HEK293T (cell line): ENCODE data around the gene LYRM1.

Experiments
- ARNT ChIP-seq: fragments of 450-650 bp; IDR thresholded peaks from 2 replicates; pipeline ENCODE4 v1.6.1; 2017; ENCODE audit warnings: mild to moderate bottlenecking
- ELF4 ChIP-seq: fragments of 450-650 bp; IDR thresholded peaks from 2 replicates; pipeline ENCODE4 v1.6.1; 2017; ENCODE audit warnings: antibody characterized with exemption
- FOXK2 ChIP-seq: fragments of 450-650 bp; IDR thresholded peaks from 2 replicates; pipeline ENCODE4 v1.6.1; 2016; ENCODE audit warnings: mild to moderate bottlenecking
- LEF1 ChIP-seq: fragments of 450-650 bp; IDR thresholded peaks from 2 replicates; pipeline ENCODE4 v1.6.1; 2017; ENCODE audit warnings: mild to moderate bottlenecking, borderline replicate concordance
- NFRKB ChIP-seq: fragments of 450-650 bp; IDR thresholded peaks from 2 replicates; pipeline ENCODE4 v1.6.1; 2016; ENCODE audit warnings: mild to moderate bottlenecking, moderate library complexity
- SUZ12 ChIP-seq: fragments of 450-650 bp; IDR thresholded peaks from 2 replicates; pipeline ENCODE4 v1.6.1; 2016; ENCODE audit warnings: mild to moderate bottlenecking
- TARDBP ChIP-seq: fragments of 450-650 bp; IDR thresholded peaks from 2 replicates; pipeline ENCODE4 v1.6.1; 2016

DNA sequence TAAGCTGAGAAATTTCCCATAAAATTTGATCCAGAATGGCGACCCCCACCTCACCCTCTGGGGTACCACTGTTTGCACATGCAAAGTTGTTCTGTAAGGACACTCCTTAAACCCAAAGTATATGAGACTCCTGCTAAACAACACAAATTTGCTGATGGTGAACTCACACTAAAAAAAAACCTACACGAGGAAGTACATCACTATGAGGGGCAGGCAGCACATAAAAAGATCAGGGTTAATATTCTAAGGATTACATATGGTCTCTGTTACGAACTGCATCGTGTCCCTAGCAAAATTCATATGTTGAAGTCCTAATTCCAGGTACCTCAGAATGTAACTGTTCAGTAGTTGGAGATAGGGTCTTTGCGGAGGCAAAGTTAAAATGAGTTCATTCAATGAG lies 60.3 kb downstream of the LYRM1 start:
- TF ChIP-seq ELF4 (no peak), SUZ12 (no peak), ARNT (no peak), NFRKB (no peak), FOXK2 (no peak), LEF1 (no peak), TARDBP (no peak)
